ENCODE data around the gene SIRPG. TPM values are rescaled to one million over a fixed set of nuclear protein-coding genes. Genes with fewer than 3 reads are reported as not detected.
A peak's percentile ranks its signal among the peaks of the same experiment; 100 is the strongest.

The SIRPG gene
- total RNA-seq, 4 donors from 2014 or later, result 2.5 to 26.9 (median 3.8) TPM; not detected in 1

- 78 to 82% methylated on average over 4 of the region's 4 CpGs for WGBS, 2 donors (ENCODE audit: low coverage in 1 of 2)
- no peak for DNase-seq
- peaks cover 0 to 2% (median 0%) of the 10 kb centered on the region in 4 donors for H3K4me1 ChIP-seq
- in situ Hi-C loops (cut with MboI; ENCODE audit: low pct_ligation_motif_present in 1 of 4, low pct_unique_long_range_greater_than_20kb in 1 of 4, low sequenced_read_pairs in 3 of 4), result no loop called here
- TF ChIP-seq CTCF (IDR thresholded peaks at IDR 0.05), result no peak
- no peak for TF ChIP-seq POLR2AphosphoS5 (IDR thresholded peaks at IDR 0.05)
- no peak for TF ChIP-seq EP300 (IDR thresholded peaks at IDR 0.05; ENCODE audit: low read depth)
- no peak for TF ChIP-seq POLR2A (IDR thresholded peaks at IDR 0.05)
- no peaks in the 10 kb centered on the region for H3K27me3 ChIP-seq
- H3K4me3 ChIP-seq, result no peak overlapping the region
- no peaks in the 10 kb centered on the region for H3K9me3 ChIP-seq
- H3K27ac ChIP-seq, result no peak overlapping the region
- intact Hi-C loops (cut with DNase I; ENCODE audit: low total_unique reads), result no loop called here
- no peaks in the 10 kb centered on the region for H3K36me3 ChIP-seq
Measured at GRCh38 chr20:1674990-1675780, 17.6 kb upstream of the SIRPG start.

GRCh38 chr20:1674361-1674760 lies 16.8 kb upstream of the SIRPG start:
- DNase-seq, result peak; percentile 46
- Histone ChIP-seq H3K36me3 (no peaks in the 10 kb centered on the region), H3K9me3 (no peaks in the 10 kb centered on the region), H3K27ac (no peak overlapping the region), H3K4me1 (peaks cover 0 to 2% (median 0%) of the 10 kb centered on the region in 4 donors), H3K4me3 (no peak overlapping the region), H3K27me3 (no peaks in the 10 kb centered on the region)
- in situ Hi-C loops (cut with MboI; ENCODE audit: low pct_ligation_motif_present in 1 of 4, low pct_unique_long_range_greater_than_20kb in 1 of 4, low sequenced_read_pairs in 3 of 4), result no loop called here
- WGBS, 2 donors (ENCODE audit: low coverage in 1 of 2), result 60 to 77% methylated on average over 1 to 3 of the region's 3 CpGs
- no peak for TF ChIP-seq POLR2AphosphoS5 (IDR thresholded peaks at IDR 0.05)
- TF ChIP-seq EP300 (IDR thresholded peaks at IDR 0.05; ENCODE audit: low read depth), result no peak
- no peak for TF ChIP-seq CTCF (IDR thresholded peaks at IDR 0.05)
- TF ChIP-seq POLR2A (IDR thresholded peaks at IDR 0.05), result no peak
- intact Hi-C loops (cut with DNase I; ENCODE audit: low total_unique reads), result no loop called here

- in situ Hi-C loops (cut with MboI; ENCODE audit: low pct_ligation_motif_present in 1 of 4, low pct_unique_long_range_greater_than_20kb in 1 of 4, low sequenced_read_pairs in 3 of 4), result no loop called here
- Histone ChIP-seq H3K36me3 (no peaks in the 10 kb centered on the region), H3K27ac (peak overlapping the region in 1 of 4 donors; percentile 2), H3K27me3 (no peaks in the 10 kb centered on the region), H3K4me3 (no peak overlapping the region), H3K4me1 (peaks cover 0 to 2% (median 0%) of the 10 kb centered on the region in 4 donors), H3K9me3 (no peaks in the 10 kb centered on the region)
- WGBS, 2 donors (ENCODE audit: low coverage in 1 of 2), result 73 to 77% methylated on average over 3 to 4 of the region's 4 CpGs
- TF ChIP-seq EP300 (IDR thresholded peaks at IDR 0.05; ENCODE audit: low read depth), result no peak
- TF ChIP-seq POLR2A (IDR thresholded peaks at IDR 0.05), result no peak
- no peak for TF ChIP-seq CTCF (IDR thresholded peaks at IDR 0.05)
- no peak for TF ChIP-seq POLR2AphosphoS5 (IDR thresholded peaks at IDR 0.05)
- intact Hi-C loops (cut with DNase I; ENCODE audit: low total_unique reads), result no loop called here
- no peak for DNase-seq
Measured at GRCh38 chr20:1673424-1673823, 15.8 kb upstream of the SIRPG start.

- intact Hi-C loops (cut with DNase I; ENCODE audit: low total_unique reads) (no loop called here), in situ Hi-C loops (cut with MboI; ENCODE audit: low pct_ligation_motif_present in 1 of 4, low pct_unique_long_range_greater_than_20kb in 1 of 4, low sequenced_read_pairs in 3 of 4) (no loop called here)
- WGBS, 2 donors (ENCODE audit: low coverage in 1 of 2), result 78 to 86% methylated on average over 1 to 3 of the region's 3 CpGs
- Histone ChIP-seq H3K27me3 (no peaks in the 10 kb centered on the region), H3K36me3 (no peaks in the 10 kb centered on the region), H3K9me3 (no peaks in the 10 kb centered on the region), H3K4me3 (no peak overlapping the region), H3K27ac (peak overlapping the region in 1 of 4 donors; percentile 2), H3K4me1 (peaks cover 0 to 2% (median 0%) of the 10 kb centered on the region in 4 donors)
- DNase-seq, result no peak
- TF ChIP-seq CTCF (IDR thresholded peaks at IDR 0.05), result no peak
- no peak for TF ChIP-seq POLR2A (IDR thresholded peaks at IDR 0.05)
- TF ChIP-seq EP300 (IDR thresholded peaks at IDR 0.05; ENCODE audit: low read depth), result no peak
- TF ChIP-seq POLR2AphosphoS5 (IDR thresholded peaks at IDR 0.05), result no peak
Measured at GRCh38 chr20:1672728-1673127, 15.1 kb upstream of the SIRPG start.
